GM18517 (cell line): ENCODE data around the gene GSTCD.

Experiments used
- ATAC-seq: cut with Tn5 transposase; IDR thresholded peaks from one replicate; pipeline ENCODE4 v1.9.1; 2021; ENCODE audit warnings: mild to moderate bottlenecking, moderate library complexity; ENCODE audit not compliant: unreplicated experiment

The GSTCD gene

DNA sequence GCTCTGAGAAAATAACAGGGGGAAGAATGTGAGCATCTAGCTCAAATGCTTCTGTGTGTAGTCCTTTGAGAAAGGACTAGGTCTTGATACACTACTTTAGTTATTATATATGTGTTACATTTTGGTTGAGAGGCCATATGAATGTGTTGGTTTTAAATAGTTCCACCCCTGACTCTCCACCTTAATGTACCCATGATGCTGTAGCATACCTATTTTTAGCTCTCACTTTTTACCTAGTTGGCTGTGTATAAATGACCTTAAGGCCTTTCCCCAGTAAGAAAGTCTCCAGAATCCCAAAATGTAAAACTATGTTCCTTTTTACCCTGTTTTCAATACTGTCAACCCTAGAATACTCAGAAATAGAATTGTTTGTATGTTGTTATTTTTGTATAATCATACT, 166.6 kb downstream of the GSTCD start:
- ATAC-seq, result no peak

DNA sequence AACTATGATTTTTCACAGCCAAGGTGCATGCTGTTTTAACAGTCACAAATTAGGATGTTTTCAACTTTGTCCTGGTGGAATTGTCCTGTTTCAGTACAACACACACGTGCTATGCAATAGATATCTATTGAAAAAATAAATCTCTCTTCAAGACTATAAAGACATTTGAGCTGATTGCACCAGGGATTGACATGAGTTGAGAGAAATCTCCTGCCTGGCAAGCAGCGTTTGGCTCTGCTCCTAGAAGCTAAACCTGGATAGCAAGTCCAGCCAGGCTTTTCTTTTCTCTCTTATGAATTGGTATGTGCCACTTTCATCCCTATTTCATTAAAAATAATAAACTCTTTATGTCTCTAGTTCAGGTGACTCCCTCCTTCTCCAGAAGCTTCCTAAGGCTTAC, 170.1 kb downstream of the GSTCD start:
- no peak for ATAC-seq

DNA sequence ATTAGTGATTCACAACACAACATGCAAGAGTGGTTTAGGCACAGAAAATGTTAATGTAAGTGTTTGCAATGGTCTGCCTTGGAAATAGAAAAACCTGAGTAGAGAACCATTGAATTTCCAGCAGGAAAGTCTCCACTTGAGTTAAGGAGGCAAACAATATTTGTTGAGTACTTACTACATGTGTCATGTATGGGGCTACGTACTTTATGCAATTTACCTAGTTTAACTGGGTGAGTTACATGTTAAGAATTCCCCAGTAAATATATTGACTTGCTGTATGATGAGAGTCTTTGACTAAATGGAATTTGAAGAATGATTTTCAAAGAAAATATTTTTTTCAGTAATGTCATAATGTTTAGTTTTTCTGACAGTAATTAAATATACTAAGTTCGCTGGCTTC, 178.9 kb downstream of the GSTCD start:
- no peak for ATAC-seq

DNA sequence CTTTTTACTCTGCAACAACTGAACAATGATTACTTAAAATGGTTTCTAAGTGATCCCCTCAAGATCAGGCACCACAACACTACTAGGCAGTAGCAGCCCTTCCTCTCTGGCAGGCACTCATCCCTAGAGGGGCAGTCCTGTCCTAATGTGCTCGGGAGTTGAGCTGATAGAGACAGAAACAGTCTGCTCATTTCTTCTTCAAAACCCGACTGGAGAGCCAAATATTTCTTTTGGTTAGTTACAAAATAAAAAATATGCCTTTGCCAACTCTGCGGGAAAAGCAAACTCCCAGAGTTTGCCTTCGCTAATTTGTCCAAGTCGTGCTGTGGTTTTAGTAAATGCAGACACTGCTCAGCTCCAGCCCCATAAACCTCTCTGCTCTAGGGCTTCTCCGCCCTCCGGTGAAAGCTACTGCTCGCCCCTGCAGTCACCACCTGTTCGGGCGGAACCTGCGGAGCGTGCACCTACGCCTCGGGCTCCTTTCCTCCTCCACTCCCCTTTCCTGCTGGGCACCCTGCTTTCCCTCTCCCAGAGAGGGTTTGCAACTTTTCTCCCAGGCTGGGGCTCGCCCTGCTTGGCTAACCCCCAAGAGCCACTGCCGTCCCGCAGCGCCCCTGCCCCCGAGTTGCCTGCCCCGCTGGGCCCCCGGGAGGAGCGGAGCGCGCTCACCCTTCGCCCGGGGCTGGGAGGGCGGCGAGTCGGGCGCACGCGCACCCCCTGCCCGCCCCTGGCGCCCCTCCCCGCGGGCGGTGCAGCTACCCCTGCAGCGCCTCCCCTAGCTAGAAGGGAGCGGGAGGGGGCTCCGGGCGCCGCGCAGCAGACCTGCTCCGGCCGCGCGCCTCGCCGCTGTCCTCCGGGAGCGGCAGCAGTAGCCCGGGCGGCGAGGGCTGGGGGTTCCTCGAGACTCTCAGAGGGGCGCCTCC, 186.3 kb downstream of the GSTCD start, which contains the start of gene NPNT:
NPNT (plus strand) TSS at position 812 of the 923 bp plus-strand sequence. CDS start 182 bp downstream, outside the sequence.
- peak; percentile 45 for ATAC-seq

DNA sequence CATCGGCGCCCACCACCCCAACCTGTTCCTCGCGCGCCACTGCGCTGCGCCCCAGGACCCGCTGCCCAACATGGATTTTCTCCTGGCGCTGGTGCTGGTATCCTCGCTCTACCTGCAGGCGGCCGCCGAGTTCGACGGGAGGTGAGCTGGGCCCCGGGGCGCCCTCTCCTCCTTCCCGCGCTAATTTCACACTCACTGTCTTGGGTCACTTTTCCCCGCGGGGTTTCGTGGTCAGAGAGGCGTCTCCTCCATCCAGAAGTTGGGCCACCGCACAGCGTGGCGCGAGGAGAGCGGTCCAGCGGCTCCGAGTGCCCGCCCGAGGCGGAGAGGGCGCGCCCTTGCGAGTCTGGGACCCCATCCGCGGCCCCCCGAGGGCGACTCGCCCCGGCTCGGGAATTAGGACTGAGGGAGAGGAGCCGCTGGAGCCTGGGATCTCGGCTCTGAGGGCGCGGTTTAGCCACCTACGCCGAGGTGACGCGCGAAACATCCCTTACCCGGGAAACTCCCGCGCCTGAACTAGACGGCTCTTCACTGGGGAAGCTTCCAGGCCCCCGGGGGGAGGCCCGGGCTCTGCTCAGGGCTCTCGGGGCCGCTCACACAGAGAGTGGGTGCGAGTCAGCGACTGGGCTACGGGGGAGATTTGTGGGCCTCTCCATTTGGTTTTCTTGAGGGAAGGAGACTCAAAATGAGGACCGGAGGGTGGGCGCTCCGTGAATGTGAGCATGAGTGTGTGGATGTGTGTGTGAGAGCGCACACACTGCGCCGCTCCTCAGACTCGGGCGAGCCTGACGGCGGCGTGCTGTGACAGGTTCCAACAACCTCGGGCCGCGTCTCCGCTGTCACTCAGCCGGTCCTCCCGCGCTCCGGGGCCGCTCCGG, 187.2 kb downstream of the GSTCD start:
- peak; percentile 39 for ATAC-seq

DNA sequence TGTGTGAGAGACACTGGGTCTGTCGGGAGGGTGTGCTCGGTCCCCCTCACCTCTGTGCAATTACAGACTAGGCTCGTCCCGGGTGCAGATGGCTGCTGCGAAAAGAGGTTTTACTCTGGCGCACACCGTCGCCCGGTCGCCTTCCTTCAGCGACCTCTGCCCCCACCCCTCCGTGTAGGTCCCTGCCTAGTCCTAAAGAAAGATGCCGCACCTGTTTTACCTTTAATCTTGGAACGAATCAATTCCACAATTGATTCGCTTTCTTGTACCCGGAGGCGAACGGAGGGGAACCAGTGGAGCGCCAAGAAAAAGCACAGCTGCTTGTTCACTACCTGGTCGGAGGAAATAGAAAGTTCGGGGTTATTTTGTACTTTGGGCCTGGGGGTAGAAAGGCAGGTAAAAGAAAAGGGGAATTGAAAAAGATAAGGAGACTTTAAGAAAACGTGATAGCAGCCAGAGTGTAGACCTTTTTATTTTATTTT, 187.9 kb downstream of the GSTCD start:
- ATAC-seq, result peak; percentile 19
